H1 (cell line): ENCODE results near the gene TOB1. TPM values are rescaled to one million over a fixed set of nuclear protein-coding genes. Genes with fewer than 3 reads are reported as not detected.

Experiments used
- CHD2 ChIP-seq: IDR thresholded peaks from 2 replicates; pipeline ENCODE4 v1.6.1; 2012; ENCODE audit warnings: low read length, improper control_type of control experiment
- FOSL1 ChIP-seq: IDR thresholded peaks from 2 replicates; pipeline ENCODE4 v1.6.1; 2011; ENCODE audit warnings: mild to moderate bottlenecking, low read depth, low read length, moderate library complexity; ENCODE audit not compliant: insufficient read depth
- KDM4A ChIP-seq: IDR thresholded peaks from one replicate; pipeline ENCODE4 v1.7.1; 2012; ENCODE audit warnings: low read depth, mild to moderate bottlenecking, moderate library complexity, low read length, inconsistent platforms; ENCODE audit not compliant: severe bottlenecking
- MAX ChIP-seq: IDR thresholded peaks from 2 replicates; pipeline ENCODE4 v1.6.1; 2012; ENCODE audit warnings: inconsistent platforms
- POLR2A ChIP-seq, 2 experiments: IDR thresholded peaks; 1 replicate in 1 of 2; 2 replicates in 1 of 2; pipeline ENCODE4 v1.6.1; 2011; ENCODE audit warnings: low read depth in 2 of 2, low read length in 2 of 2, mild to moderate bottlenecking in 2 of 2; ENCODE audit errors: control extremely low read depth in 1 of 2
- polyA plus RNA-seq, 7 experiments: library from polyadenylated mRNA; depleted of rRNA in 3 of 7; stranded (reverse) in 5 of 7; unstranded in 2 of 7; fragments of >200 nt in 5 of 7; fragments of 200-250 nt in 2 of 7; gene quantifications; 1 replicate in 5 of 7; 2 replicates in 1 of 7; 4 replicates in 1 of 7; pipeline versions ENCODE4 v1.2.1 to v1.2.3, GENCODE V29; 2011 to 2013; ENCODE audit warnings: missing spikeins in 2 of 7, mixed read lengths in 2 of 7
- total RNA-seq: library from RNA; stranded (reverse); fragmentation: NEBNext Ultra II Directional; extraction: Animal tissue kit (Norgen Biotek cat#: 25700); gene quantifications from 2 replicates; pipeline ENCODE4 v1.2.1, GENCODE V29; 2021

TOB1 gene
- total and polyA plus RNA-seq, 2 of the 8 experiments (the other 6 are each of a cell fraction or from before 2014, with no cell fraction given): 14.4 to 20.8 TPM

GRCh38 chr17:50829332-50829731, 36.8 kb downstream of the TOB1 start (continued):
- TF ChIP-seq MAX: no peak
- TF ChIP-seq FOSL1: no peak
- TF ChIP-seq POLR2A (IDR thresholded peaks at IDR 0.05; ENCODE audit: control extremely low read depth in 1 of 2, low read depth in 2 of 2, low read length in 2 of 2): no peak
- no peak for TF ChIP-seq KDM4A
- TF ChIP-seq CHD2: no peak
